CD4-positive, alpha-beta memory T cell (primary cell): Measurements from ENCODE around the gene SLC25A43. TPM values are rescaled to one million over a fixed set of nuclear protein-coding genes. Genes with fewer than 3 reads are reported as not detected.
A peak's percentile ranks its signal among the peaks of the same experiment; 100 is the strongest.

ENCODE experiments used
- CTCF ChIA-PET: fragments of 350-600 bp; sonication (Branson Sonifier 250); formaldehyde crosslinking; loops from one replicate; lab custom pipeline; 2021; ENCODE audit warnings: inconsistent platforms; ENCODE audit not compliant: partially characterized antibody; lab: Charles Lee
- POLR2A ChIA-PET: fragments of 350-600 bp; sonication (Branson Sonifier 250); formaldehyde crosslinking; loops from one replicate; lab custom pipeline; 2021; ENCODE audit not compliant: partially characterized antibody; lab: Charles Lee
- DNase-seq, 5 donors: peaks; one replicate each; pipeline versions ENCODE4 v3.0.0 to v3.0.0-alpha.2; 2020 to 2022; ENCODE audit warnings: mixed read lengths in 1 of 5
- H3K27ac ChIP-seq: one replicate; pipeline ENCODE4 v1.7.0; 2013; ENCODE audit warnings: low read depth, low read length
- H3K27me3 ChIP-seq: 2 replicates; pipeline ENCODE4 v1.7.0; 2013; ENCODE audit warnings: mild to moderate bottlenecking, low read length, moderate library complexity; ENCODE audit not compliant: insufficient read depth
- H3K36me3 ChIP-seq: 2 replicates; pipeline ENCODE4 v1.7.0; 2013; ENCODE audit warnings: mild to moderate bottlenecking, low read length, moderate library complexity; ENCODE audit not compliant: insufficient read depth
- H3K4me1 ChIP-seq: 2 replicates; pipeline ENCODE4 v1.7.0; 2013; ENCODE audit warnings: mild to moderate bottlenecking, low read length, moderate library complexity; ENCODE audit not compliant: insufficient read depth
- H3K4me3 ChIP-seq, 2 donors: one replicate each; pipeline ENCODE4 v1.7.0; 2013; ENCODE audit warnings: low read length in 2 of 2, mild to moderate bottlenecking in 1 of 2
- H3K9me3 ChIP-seq, 2 donors: one replicate each; pipeline ENCODE4 v1.7.0; 2013; ENCODE audit warnings: low read length in 2 of 2, control low read depth in 1 of 2; ENCODE audit not compliant: control insufficient read depth in 1 of 2
- H3K27ac Mint-ChIP-seq, 7 donors: one replicate each; pipeline ENCODE4 v1.8.0; 2020 to 2021; ENCODE audit warnings: mixed read lengths in 7 of 7, mild to moderate bottlenecking in 6 of 7, inconsistent platforms in 3 of 7, moderate library complexity in 3 of 7
- H3K27me3 Mint-ChIP-seq, 2 donors: one replicate each; pipeline ENCODE4 v1.8.0; 2020 to 2021; ENCODE audit warnings: mixed read lengths in 2 of 2
- H3K36me3 Mint-ChIP-seq, 2 donors: one replicate each; pipeline ENCODE4 v1.8.0; 2020 to 2021; ENCODE audit warnings: mixed read lengths in 2 of 2, inconsistent platforms in 1 of 2, mild to moderate bottlenecking in 1 of 2
- H3K4me1 Mint-ChIP-seq, 4 donors: one replicate each; pipeline ENCODE4 v1.8.0; 2020 to 2021; ENCODE audit warnings: mixed read lengths in 4 of 4, mild to moderate bottlenecking in 1 of 4
- H3K4me3 Mint-ChIP-seq, 8 donors: one replicate each; pipeline ENCODE4 v1.8.0; 2020 to 2021; ENCODE audit warnings: mixed read lengths in 8 of 8, mild to moderate bottlenecking in 7 of 8, moderate library complexity in 6 of 8, inconsistent platforms in 3 of 8
- H3K9me3 Mint-ChIP-seq, 8 donors: one replicate each; pipeline ENCODE4 v1.8.0; 2020 to 2021; ENCODE audit warnings: mixed read lengths in 8 of 8, mild to moderate bottlenecking in 5 of 8, inconsistent platforms in 3 of 8, moderate library complexity in 1 of 8
- intact Hi-C: fragments of 100-400 bp; cut with micrococcal nuclease; formaldehyde crosslinking; loops from one replicate; pipeline ENCODE4 v1.15.1; 2023
- polyA plus RNA-seq, 2 donors: library from polyadenylated mRNA; unstranded; fragments of 300-500 nt; fragmentation: Illumina TruSeq; gene quantifications; one replicate each; pipeline ENCODE4 v1.2.3, GENCODE V29; 2021
- total RNA-seq, 2 experiments: library from RNA; stranded (reverse); gene quantifications; one replicate each; pipeline ENCODE4 v1.2.3, GENCODE V29; 2021

Gene SLC25A43
- total and polyA plus RNA-seq, 4 experiments from 2014 or later, result 4.1 to 7.0 (median 5.6) TPM

GRCh38 chrX:119406776-119407175 lies 7.6 kb downstream of the SLC25A43 start:
- DNase-seq, result no peak
- ChIA-PET POLR2A (no interaction called here), CTCF (no interaction called here)
- Mint-ChIP-seq H3K9me3 (no peaks in the 10 kb centered on the region), H3K27ac (no peak overlapping the region), H3K4me3 (no peak overlapping the region), H3K36me3 (peaks cover 0 to 3% of the 10 kb centered on the region in 2 donors), H3K27me3 (no peaks in the 10 kb centered on the region), H3K4me1 (peaks cover 0 to 2% (median under 1%) of the 10 kb centered on the region in 4 donors)
- Histone ChIP-seq H3K9me3 (no peaks in the 10 kb centered on the region), H3K4me1 (no peaks in the 10 kb centered on the region), H3K27me3 (no peaks in the 10 kb centered on the region), H3K27ac (no peak overlapping the region), H3K36me3 (no peaks in the 10 kb centered on the region), H3K4me3 (no peak overlapping the region)
- intact Hi-C loops, result no loop called here

- DNase-seq, result no peak
- peaks cover 0 to 5% of the 10 kb centered on the region in 2 donors for H3K36me3 Mint-ChIP-seq
- ChIA-PET CTCF (no interaction called here), POLR2A (no interaction called here)
- Histone ChIP-seq H3K9me3 (no peaks in the 10 kb centered on the region), H3K4me1 (no peaks in the 10 kb centered on the region), H3K36me3 (no peaks in the 10 kb centered on the region), H3K27me3 (no peaks in the 10 kb centered on the region), H3K4me3 (no peak overlapping the region), H3K27ac (no peak overlapping the region)
- no peaks in the 10 kb centered on the region for H3K4me1 Mint-ChIP-seq
- H3K4me3 Mint-ChIP-seq, result no peak overlapping the region
- no peaks in the 10 kb centered on the region for H3K27me3 Mint-ChIP-seq
- H3K9me3 Mint-ChIP-seq, result no peaks in the 10 kb centered on the region
- H3K27ac Mint-ChIP-seq, result peak overlapping the region in 2 of 7 donors; percentile 6 to 25
- intact Hi-C loops, result no loop called here
These were observed 8.5 kb downstream of the SLC25A43 start for GRCh38 chrX:119407681-119408080.

DNA sequence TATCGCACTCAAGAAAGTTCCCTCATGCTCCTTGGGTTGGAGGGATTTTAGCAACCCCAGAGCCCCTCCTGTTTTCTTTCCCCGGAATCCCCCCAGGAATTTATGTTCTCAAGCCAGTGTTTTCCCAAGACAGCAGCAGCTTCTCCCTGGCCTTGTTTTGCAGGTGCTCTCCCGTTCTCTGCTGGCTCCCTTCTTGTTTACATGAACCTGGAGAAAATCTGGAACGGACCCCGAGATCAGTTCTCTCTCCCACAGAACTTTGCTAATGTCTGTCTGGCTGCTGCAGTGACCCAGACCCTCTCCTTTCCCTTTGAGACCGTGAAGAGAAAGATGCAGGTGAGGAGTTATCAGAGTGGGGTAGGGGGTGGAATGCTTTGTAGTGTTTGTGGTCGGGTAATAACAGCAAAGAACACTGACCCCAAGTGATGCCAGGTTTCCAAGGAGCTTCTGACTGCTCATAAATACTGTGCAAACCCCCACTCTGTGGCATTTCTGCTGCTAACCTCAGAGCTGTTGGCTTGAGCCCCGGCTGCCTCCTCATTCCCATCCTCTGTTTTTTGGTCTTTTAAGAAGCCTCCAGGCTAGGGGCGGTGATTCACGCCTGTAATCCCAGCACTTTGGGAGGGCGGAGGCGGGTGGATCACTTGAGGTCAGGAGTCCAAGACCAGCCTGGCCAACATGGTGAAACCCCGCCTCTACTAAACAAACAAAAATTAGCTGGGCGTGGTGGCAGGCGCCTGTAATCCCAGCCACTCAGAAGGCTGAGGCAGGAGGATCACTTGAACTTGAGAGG lies 11.1 kb downstream of the SLC25A43 start:
- Histone ChIP-seq H3K4me3 (no peak overlapping the region), H3K27ac (no peak overlapping the region), H3K9me3 (no peaks in the 10 kb centered on the region), H3K27me3 (no peaks in the 10 kb centered on the region), H3K4me1 (no peaks in the 10 kb centered on the region), H3K36me3 (no peaks in the 10 kb centered on the region)
- H3K9me3 Mint-ChIP-seq, result no peaks in the 10 kb centered on the region
- intact Hi-C loops, result no loop called here
- ChIA-PET POLR2A (no interaction called here), CTCF (no interaction called here)
- H3K4me3 Mint-ChIP-seq, result no peak overlapping the region
- H3K27ac Mint-ChIP-seq, result peak overlapping the region in 1 of 7 donors; percentile 69
- no peak for DNase-seq
- peaks cover 0 to 5% of the 10 kb centered on the region in 2 donors for H3K36me3 Mint-ChIP-seq
- no peaks in the 10 kb centered on the region for H3K27me3 Mint-ChIP-seq
- H3K4me1 Mint-ChIP-seq, result no peaks in the 10 kb centered on the region

- Histone ChIP-seq H3K36me3 (no peaks in the 10 kb centered on the region), H3K27ac (no peak overlapping the region), H3K27me3 (no peaks in the 10 kb centered on the region), H3K4me3 (no peak overlapping the region), H3K4me1 (no peaks in the 10 kb centered on the region), H3K9me3 (no peaks in the 10 kb centered on the region)
- H3K9me3 Mint-ChIP-seq, result no peaks in the 10 kb centered on the region
- no peaks in the 10 kb centered on the region for H3K27me3 Mint-ChIP-seq
- CTCF ChIA-PET, result no interaction called here
- H3K4me1 Mint-ChIP-seq, result no peaks in the 10 kb centered on the region
- POLR2A ChIA-PET, result no interaction called here
- peaks cover 0 to 5% of the 10 kb centered on the region in 2 donors for H3K36me3 Mint-ChIP-seq
- DNase-seq, result no peak
- no peak overlapping the region for H3K4me3 Mint-ChIP-seq
- intact Hi-C loops, result no loop called here
- no peak overlapping the region for H3K27ac Mint-ChIP-seq
These were observed 11.7 kb downstream of the SLC25A43 start for GRCh38 chrX:119410854-119411253.

DNA sequence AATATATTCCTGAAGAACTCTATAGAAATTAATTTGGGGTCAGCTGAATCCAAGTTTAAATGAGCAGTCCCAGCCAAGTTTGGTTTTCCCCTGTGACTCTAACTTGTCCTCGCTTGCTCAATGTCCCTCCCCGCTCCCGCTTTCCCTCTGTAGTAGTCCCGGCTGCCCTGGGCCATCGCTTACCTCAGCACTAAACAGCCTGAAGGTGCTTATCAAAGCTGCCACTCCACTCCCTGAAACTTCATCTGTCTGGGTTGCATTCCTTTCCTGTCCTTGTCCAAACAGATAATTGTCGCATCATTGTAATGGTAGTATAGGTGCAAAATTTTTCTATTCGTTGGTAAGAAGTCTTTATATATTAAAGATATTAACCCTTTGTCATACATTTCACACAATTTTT lies 12.8 kb downstream of the SLC25A43 start:
- peaks cover 0 to 5% of the 10 kb centered on the region in 2 donors for H3K36me3 Mint-ChIP-seq
- no peak overlapping the region for H3K4me3 Mint-ChIP-seq
- ChIA-PET POLR2A (no interaction called here), CTCF (no interaction called here)
- H3K27ac Mint-ChIP-seq, result no peak overlapping the region
- Histone ChIP-seq H3K27ac (no peak overlapping the region), H3K4me1 (no peaks in the 10 kb centered on the region), H3K4me3 (no peak overlapping the region), H3K9me3 (no peaks in the 10 kb centered on the region), H3K36me3 (no peaks in the 10 kb centered on the region), H3K27me3 (no peaks in the 10 kb centered on the region)
- H3K4me1 Mint-ChIP-seq, result no peaks in the 10 kb centered on the region
- intact Hi-C loops, result no loop called here
- no peaks in the 10 kb centered on the region for H3K9me3 Mint-ChIP-seq
- H3K27me3 Mint-ChIP-seq, result no peaks in the 10 kb centered on the region
- no peak for DNase-seq

- H3K27ac ChIP-seq, result no peak overlapping the region
- no peak overlapping the region for H3K4me3 Mint-ChIP-seq
- no peaks in the 10 kb centered on the region for H3K9me3 ChIP-seq
- no peaks in the 10 kb centered on the region for H3K4me1 ChIP-seq
- peak overlapping the region in 1 of 7 donors; percentile 7 for H3K27ac Mint-ChIP-seq
- H3K9me3 Mint-ChIP-seq, result no peaks in the 10 kb centered on the region
- no peaks in the 10 kb centered on the region for H3K4me1 Mint-ChIP-seq
- intact Hi-C loops, result no loop called here
- ChIA-PET CTCF (no interaction called here), POLR2A (no interaction called here)
- H3K27me3 Mint-ChIP-seq, result no peaks in the 10 kb centered on the region
- no peak overlapping the region for H3K4me3 ChIP-seq
- no peaks in the 10 kb centered on the region for H3K27me3 ChIP-seq
- H3K36me3 ChIP-seq, result no peaks in the 10 kb centered on the region
- no peak for DNase-seq
- peaks cover 0 to 5% of the 10 kb centered on the region in 2 donors for H3K36me3 Mint-ChIP-seq
These were observed 18.2 kb downstream of the SLC25A43 start for GRCh38 chrX:119417376-119417775.

- no peak overlapping the region for H3K27ac ChIP-seq
- POLR2A ChIA-PET, result no interaction called here
- H3K4me1 ChIP-seq, result no peaks in the 10 kb centered on the region
- Mint-ChIP-seq H3K4me3 (no peak overlapping the region), H3K27me3 (no peaks in the 10 kb centered on the region), H3K36me3 (peaks cover 0 to 5% of the 10 kb centered on the region in 2 donors), H3K4me1 (no peaks in the 10 kb centered on the region), H3K27ac (peak overlapping the region in 1 of 7 donors; percentile 7), H3K9me3 (no peaks in the 10 kb centered on the region)
- CTCF ChIA-PET, result no interaction called here
- H3K36me3 ChIP-seq, result no peaks in the 10 kb centered on the region
- H3K9me3 ChIP-seq, result no peaks in the 10 kb centered on the region
- no peak for DNase-seq
- no peaks in the 10 kb centered on the region for H3K27me3 ChIP-seq
- intact Hi-C loops, result no loop called here
- no peak overlapping the region for H3K4me3 ChIP-seq
These were observed 18.7 kb downstream of the SLC25A43 start for GRCh38 chrX:119417842-119418241.
